PC-9 (cell line): ENCODE data around the gene PTGFR.

Experiments
- EZH2 ChIP-seq: fragments of 200-600 bp; sonication (generic); IDR thresholded peaks from 2 replicates; pipeline ENCODE4 v1.8.0; 2017; ENCODE audit warnings: antibody characterized with exemption, low read depth
- TF ChIP-seq, protein P1 (sequence below): fragments of 200-600 bp; sonication (generic); conservative IDR thresholded peaks from 2 replicates; pipeline ENCODE4 v1.6.1; 2017; ENCODE audit warnings: mixed run types, antibody characterized with exemption, mild to moderate bottlenecking, moderate library complexity

DNA sequence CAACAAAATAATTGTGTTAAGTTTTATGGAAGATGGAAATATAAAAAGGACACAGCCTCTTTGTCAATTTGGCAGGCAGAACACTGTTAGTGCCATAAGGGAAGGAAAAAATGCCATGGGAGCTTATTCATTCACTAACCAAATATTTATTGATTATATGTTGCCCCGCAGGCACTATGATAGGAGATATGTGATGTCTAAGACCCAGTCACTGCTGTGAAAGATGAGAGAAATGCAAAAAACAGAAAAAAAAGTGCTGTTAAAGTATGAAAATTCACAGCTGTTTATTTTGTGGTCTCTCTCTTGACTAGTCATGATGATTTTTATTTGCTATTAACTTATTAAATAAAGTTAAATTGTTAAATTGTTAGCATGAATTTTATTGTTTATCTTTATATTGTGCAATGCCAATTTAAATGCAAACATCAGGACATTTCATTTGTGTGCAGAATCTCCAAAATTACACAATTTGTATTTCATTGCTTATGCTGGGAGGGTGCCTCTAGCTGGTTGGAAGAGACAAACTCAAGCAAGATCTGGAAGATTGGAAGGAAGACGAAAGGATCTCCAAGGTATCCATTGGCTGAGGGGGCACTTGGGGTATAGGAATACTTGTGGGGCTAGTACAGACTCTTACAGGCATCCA lies 17.8 kb upstream of the PTGFR start:
- TF ChIP-seq, protein P1, sequence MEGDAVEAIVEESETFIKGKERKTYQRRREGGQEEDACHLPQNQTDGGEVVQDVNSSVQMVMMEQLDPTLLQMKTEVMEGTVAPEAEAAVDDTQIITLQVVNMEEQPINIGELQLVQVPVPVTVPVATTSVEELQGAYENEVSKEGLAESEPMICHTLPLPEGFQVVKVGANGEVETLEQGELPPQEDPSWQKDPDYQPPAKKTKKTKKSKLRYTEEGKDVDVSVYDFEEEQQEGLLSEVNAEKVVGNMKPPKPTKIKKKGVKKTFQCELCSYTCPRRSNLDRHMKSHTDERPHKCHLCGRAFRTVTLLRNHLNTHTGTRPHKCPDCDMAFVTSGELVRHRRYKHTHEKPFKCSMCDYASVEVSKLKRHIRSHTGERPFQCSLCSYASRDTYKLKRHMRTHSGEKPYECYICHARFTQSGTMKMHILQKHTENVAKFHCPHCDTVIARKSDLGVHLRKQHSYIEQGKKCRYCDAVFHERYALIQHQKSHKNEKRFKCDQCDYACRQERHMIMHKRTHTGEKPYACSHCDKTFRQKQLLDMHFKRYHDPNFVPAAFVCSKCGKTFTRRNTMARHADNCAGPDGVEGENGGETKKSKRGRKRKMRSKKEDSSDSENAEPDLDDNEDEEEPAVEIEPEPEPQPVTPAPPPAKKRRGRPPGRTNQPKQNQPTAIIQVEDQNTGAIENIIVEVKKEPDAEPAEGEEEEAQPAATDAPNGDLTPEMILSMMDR = no peak
- no peak for TF ChIP-seq EZH2
